ENCODE data around the gene ERP29. TPM values are rescaled to one million over a fixed set of nuclear protein-coding genes. Genes with fewer than 3 reads are reported as not detected.

The ERP29 gene
- total RNA-seq (2022; extraction: Qiagen RNA extraction; ENCODE audit: low read depth): 120 to 132 TPM (median 126 TPM) in 5 replicates

DNA sequence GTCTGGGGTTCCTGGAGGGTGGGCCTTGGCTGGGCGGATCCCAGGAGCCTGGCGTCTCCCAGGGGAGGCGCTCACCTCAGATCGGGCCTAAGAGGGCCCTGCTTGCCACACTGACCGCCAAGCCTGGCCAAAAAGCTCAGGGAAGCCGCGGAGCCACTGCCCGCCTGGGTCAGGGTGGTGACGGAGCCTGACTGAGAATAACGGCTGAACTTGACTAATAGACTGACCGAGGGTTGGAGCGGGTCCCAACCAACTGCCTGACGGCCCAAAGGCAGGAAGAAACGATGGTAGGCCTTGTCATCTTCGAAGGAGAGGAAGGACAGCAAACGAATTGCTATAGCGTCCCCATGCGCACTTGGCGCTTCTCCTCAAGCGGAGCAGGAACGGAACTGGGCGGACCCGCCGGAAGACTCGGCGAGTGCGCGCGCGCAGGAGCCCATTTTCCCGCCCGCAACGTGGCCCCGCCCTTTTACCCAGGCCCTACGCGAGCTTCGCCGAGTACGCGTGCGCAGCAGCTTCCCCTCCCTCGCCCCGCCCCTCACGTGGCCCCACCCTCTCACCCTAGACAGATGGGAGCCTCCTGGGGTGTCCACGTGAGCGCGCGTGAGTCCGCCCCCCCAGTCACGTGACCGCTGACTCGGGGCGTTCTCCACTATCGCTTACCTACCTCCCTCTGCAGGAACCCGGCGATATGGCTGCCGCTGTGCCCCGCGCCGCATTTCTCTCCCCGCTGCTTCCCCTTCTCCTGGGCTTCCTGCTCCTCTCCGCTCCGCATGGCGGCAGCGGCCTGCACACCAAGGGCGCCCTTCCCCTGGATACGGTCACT is at the start of gene ERP29, which contains the start of gene TMEM116:
TSS of gene ERP29 (plus strand) at position 652 of the 826 bp plus-strand sequence. CDS start at position 692, 40 bp downstream.
TSS of gene TMEM116 (minus strand) at position 391 of the 826 bp plus-strand sequence. CDS start 7,895 bp downstream, outside the sequence.

Other genes with a start within 250 kb of the ERP29 start
- gene ALDH2, start 246.5 kb upstream of the ERP29 start, total RNA-seq (2022; extraction: Qiagen RNA extraction; ENCODE audit: low read depth): 81.1 to 93.8 TPM (median 88.2 TPM) in 5 replicates
- 46.4 to 57.4 TPM (median 56.6 TPM) in 5 replicates for gene MAPKAPK5, start 171.2 kb upstream of the ERP29 start, total RNA-seq (2022; extraction: Qiagen RNA extraction; ENCODE audit: low read depth)
- gene TMEM116, start 261 bp upstream of the ERP29 start, total RNA-seq (2022; extraction: Qiagen RNA extraction; ENCODE audit: low read depth): 5.0 to 8.9 TPM (median 6.4 TPM) in 5 replicates
- gene NAA25, start 95.4 kb downstream of the ERP29 start, total RNA-seq (2022; extraction: Qiagen RNA extraction; ENCODE audit: low read depth): 21.1 to 32.7 TPM (median 27.7 TPM) in 5 replicates
- gene TRAFD1, start 112.1 kb downstream of the ERP29 start, total RNA-seq (2022; extraction: Qiagen RNA extraction; ENCODE audit: low read depth): 19.3 to 20.8 TPM (median 20.5 TPM) in 5 replicates

Data from A549 treated with DMSO at 1 μM for 4 hours (cell line).